AG09309 (cell line): ENCODE measurements around the gene UACA.

ENCODE experiments used
- DNase-seq: peaks from one replicate; pipeline ENCODE4 v3.0.0-alpha.2; 2010; ENCODE audit warnings: low read depth
- H3K4me3 ChIP-seq: 2 replicates; pipeline ENCODE4 v1.5.1; 2011; ENCODE audit warnings: mild to moderate bottlenecking, low read depth, low read length, moderate library complexity; ENCODE audit not compliant: control insufficient read depth
- TF ChIP-seq, protein P1 (sequence below): IDR thresholded peaks from 2 replicates; pipeline ENCODE4 v1.5.1; 2011; ENCODE audit warnings: mild to moderate bottlenecking, low read depth, low read length, inconsistent platforms; ENCODE audit not compliant: insufficient read depth, control insufficient read depth; ENCODE audit errors: missing control alignments

UACA gene

GRCh38 chr15:70609889-70610288, 153.5 kb downstream of the UACA start:
- no peak overlapping the region for H3K4me3 ChIP-seq
- TF ChIP-seq, protein P1, sequence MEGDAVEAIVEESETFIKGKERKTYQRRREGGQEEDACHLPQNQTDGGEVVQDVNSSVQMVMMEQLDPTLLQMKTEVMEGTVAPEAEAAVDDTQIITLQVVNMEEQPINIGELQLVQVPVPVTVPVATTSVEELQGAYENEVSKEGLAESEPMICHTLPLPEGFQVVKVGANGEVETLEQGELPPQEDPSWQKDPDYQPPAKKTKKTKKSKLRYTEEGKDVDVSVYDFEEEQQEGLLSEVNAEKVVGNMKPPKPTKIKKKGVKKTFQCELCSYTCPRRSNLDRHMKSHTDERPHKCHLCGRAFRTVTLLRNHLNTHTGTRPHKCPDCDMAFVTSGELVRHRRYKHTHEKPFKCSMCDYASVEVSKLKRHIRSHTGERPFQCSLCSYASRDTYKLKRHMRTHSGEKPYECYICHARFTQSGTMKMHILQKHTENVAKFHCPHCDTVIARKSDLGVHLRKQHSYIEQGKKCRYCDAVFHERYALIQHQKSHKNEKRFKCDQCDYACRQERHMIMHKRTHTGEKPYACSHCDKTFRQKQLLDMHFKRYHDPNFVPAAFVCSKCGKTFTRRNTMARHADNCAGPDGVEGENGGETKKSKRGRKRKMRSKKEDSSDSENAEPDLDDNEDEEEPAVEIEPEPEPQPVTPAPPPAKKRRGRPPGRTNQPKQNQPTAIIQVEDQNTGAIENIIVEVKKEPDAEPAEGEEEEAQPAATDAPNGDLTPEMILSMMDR = no peak
- DNase-seq = no peak

GRCh38 chr15:70608144-70608543, 155.2 kb downstream of the UACA start:
- no peak for DNase-seq

GRCh38 chr15:70605606-70606410, 157.6 kb downstream of the UACA start:
- no peak overlapping the region for H3K4me3 ChIP-seq
- TF ChIP-seq, protein P1 = no peak
- no peak for DNase-seq

More at GRCh38 chr15:70608144-70608543, 155.2 kb downstream of the UACA start:
- H3K4me3 ChIP-seq = no peak overlapping the region
- TF ChIP-seq, protein P1 = no peak

DNA sequence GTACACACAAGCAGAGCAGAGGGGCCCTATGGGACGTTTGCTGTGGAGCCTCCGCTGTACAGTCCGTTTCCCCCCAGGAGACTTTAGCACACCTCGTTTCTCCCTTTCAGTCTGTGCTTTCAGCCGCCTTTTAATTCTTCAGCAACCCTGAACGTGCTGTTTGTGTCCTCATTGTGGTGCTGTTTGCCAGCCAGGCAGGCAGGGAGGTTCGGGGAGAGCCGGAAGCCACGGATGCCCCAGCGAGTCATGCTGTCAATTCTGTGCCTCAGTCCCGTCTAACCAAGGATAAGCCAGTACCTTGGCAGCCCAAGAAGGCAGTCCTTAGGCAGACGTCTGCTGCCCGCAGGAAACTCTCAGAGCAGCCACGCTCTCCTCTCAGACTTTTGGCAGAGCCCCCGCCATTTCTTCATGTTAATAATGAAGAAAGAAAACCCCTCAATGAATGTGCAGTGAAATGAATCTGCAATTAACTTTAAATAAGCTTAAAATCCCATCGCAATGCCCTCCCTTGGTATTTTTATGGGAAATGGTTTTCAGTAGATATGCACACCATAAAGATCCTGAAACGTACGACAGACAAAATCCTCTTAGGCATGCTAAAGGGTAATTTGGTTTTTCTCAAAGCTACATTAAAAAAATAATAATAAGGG, 158.6 kb downstream of the UACA start:
- no peak for DNase-seq
- H3K4me3 ChIP-seq = no peak overlapping the region
- TF ChIP-seq, protein P1 = no peak
